ENCODE measurements around the gene IL4I1.

Gene IL4I1

GRCh38 chr19:49853852-49854377, 42.8 kb downstream of the IL4I1 start:
- DNase-seq: no peak

DNA sequence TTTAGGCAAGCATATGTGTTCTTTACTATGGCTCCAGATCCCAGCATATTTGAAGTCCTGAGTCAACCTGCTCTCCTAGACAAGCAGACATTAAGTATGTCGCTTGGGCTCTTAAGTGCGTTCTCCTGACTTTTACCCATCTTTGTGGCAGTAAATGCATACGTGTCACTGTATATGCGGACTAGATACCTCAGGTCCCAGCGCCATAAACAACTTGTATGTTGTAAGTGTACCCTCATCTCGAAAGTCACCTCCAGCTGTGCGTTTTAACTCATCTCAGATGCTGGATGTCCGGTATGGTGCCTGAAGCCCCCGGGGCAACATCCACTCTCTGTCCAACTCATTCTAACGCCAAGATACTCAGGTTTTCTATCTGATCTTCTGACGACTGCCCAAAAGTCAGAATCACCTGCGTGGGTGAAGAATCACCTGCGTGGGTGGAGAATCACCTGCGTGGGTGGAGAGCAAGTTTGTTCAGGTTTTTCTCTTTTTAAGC, 44.0 kb downstream of the IL4I1 start:
- no peak for DNase-seq

- DNase-seq: peak in 13 of 58 donors; percentile 11 to 70 (median 40)
Observed at GRCh38 chr19:49851456-49852259, 45.0 kb downstream of the IL4I1 start.

- DNase-seq: peak; percentile 67 to 96 (median 91)
Observed at GRCh38 chr19:49850487-49851342, 46.0 kb downstream of the IL4I1 start, which contains the start of gene PTOV1. Gene PTOV1 (plus strand): TSS chr19:49851159.

- peak in 1 of 58 donors; percentile 65 for DNase-seq
Observed at GRCh38 chr19:49850221-49850486, 46.5 kb downstream of the IL4I1 start.

DNA sequence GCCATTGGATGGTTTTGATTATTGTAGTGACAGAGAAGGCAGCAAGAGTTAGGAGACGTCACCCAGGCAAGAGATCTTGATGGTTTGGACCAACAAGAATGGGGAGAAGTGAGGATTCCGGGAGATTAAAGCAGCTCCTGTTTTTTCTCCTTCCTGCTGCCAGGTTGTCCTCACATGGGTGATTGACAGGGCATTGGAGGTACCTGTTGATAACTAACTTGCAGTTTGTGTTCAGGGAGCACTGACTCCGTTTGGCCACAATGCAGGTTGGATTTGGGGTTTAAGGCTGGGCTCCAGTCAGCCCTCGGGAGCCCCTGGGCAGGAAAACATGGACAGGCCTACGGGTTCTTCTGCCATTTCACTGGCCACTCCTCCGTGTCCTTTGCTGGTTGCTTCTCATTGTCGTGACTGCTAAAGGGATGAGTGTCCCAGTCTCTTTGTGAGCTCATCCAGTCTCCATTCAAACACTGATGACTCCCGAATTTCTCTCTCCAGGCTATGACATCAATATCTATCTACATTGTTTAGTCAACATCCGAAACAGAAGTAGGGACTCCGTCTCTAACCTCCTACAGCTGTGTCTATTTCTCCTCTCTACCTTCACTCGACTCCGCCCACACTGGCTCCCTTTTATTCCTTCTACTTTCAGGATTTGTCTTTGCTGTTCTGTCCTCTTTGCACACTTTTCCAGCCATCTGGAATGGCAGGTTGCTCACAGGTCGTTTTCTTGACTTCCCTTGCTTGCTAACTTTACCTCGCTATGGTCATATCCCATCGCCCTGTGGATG, 47.1 kb downstream of the IL4I1 start:
- DNase-seq: no peak

DNA sequence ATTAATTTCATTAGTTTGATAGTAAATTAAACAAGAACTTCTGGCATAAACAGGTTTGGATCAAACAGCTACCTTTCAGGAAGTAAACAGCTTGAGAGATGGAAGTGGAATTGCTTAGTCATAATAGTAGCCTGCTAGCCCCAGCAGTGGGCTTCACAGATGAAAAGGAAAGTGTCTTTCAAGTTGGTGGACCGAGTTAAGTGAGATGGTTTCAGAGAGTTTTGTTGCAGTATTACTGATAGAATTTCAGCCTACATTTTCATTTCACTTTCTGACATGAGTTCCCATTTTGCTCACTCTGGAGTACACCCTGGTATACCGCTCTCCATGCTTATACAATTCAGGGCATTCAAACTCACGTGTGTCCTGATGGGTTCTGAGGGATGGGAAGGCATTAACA, 47.7 kb downstream of the IL4I1 start:
- no peak for DNase-seq

DNA sequence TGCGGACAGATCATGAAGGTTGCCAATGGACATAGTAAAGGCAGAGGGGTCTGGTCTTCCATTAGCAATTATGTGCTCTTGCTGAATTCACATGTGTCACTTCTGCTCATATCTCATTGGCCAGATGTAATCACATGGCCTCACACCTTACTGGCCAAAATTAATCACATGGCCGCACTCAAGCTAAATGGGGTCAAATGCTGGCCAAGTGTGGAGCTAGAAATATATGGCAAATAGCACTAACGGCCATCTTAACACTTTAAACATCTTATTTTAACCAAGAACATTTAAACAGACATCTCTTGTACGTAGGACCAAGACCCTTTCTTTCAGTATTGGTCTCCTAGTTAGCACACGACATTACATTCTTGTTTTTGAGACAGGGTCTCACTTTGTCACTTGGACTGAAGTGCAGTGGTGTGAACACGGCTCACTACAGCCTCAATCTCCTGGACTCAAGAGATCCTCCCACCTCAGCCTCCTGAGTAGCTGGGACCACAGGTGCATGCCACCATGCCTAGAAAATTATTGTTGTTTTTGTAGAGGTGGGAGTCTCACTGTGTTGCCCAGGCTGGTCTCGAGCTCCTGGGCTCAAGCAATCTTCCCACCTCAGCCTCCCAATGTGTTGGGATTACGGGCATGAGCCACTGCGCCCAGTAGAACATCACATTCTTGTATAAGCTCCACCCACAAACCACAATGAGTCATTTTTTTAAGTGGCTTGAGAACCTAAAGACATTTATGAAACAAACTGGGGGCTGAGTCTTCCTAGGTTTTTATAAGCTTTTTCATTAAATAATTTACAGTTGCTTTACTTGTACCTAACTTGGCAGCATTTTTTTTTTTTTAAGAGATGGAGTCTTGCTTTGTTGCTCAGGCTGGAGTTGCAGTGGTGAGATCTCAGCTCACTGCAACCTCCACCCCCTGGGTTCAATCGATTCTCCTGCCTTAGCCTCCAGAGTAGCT, 48.7 kb downstream of the IL4I1 start:
- no peak for DNase-seq

GRCh38 chr19:49846408-49846807, 50.3 kb downstream of the IL4I1 start:
- no peak for DNase-seq

- peak in 1 of 58 donors; percentile 7 for DNase-seq
Observed at GRCh38 chr19:49845414-49845813, 51.3 kb downstream of the IL4I1 start.

- DNase-seq: no peak
Observed at GRCh38 chr19:49844138-49845095, 52.3 kb downstream of the IL4I1 start.

DNA sequence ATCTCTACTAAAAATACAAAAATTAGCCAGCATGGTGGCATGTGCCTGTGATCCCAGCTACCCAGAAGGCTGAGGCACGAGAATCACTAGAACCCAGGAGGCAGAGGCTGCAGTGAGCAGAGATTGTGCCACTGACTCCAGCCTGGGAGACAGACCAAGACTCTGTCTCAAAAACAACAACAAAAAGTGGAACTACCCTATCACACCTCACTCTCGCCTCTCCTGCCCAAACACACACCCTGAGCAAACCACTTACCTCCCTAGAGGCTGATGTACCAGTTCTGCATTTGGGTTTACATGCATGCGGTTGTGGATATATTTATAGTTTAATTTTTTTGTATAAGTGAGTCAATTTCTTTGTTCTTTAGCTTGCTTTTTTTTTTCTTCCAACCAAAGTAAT, 53.4 kb downstream of the IL4I1 start:
- DNase-seq: no peak

- DNase-seq: no peak
Observed at GRCh38 chr19:49840736-49841249, 55.9 kb downstream of the IL4I1 start.

- no peak for DNase-seq
Observed at GRCh38 chr19:49840321-49840720, 56.4 kb downstream of the IL4I1 start.

GRCh38 chr19:49839713-49840112, 57.0 kb downstream of the IL4I1 start:
- no peak for DNase-seq

Measured in anterior cingulate cortex (tissue), 58 donors.